HepG2 (cell line): ENCODE data around the gene ABCA4. TPM values are rescaled to one million over a fixed set of nuclear protein-coding genes. Genes with fewer than 3 reads are reported as not detected.

Source experiments
- BHLHE40 ChIP-seq: IDR thresholded peaks from 2 replicates; pipeline ENCODE4 v1.6.1; 2011; ENCODE audit warnings: low read length, improper control_type of control experiment
- ELK4 ChIP-seq: sonication (generic); formaldehyde crosslinking; IDR thresholded peaks from 2 replicates; pipeline ENCODE4 v1.9.0; 2021; ENCODE audit warnings: missing genetic modification reagents, borderline replicate concordance
- EP300 ChIP-seq, 3 experiments: sonication (generic) in 1 of 3; formaldehyde crosslinking in 1 of 3; IDR thresholded peaks; 2 replicates each; pipeline versions ENCODE4 v1.5.1 to v1.6.1; 2011 to 2020; ENCODE audit warnings: low read depth in 2 of 3, low read length in 2 of 3, borderline replicate concordance in 1 of 3, improper control_type of control experiment in 1 of 3, mild to moderate bottlenecking in 1 of 3, missing genetic modification reagents in 1 of 3, moderate library complexity in 1 of 3
- FOXA1 ChIP-seq, 2 experiments: fragments of 450-650 bp in 1 of 2; sonication (generic) in 1 of 2; formaldehyde crosslinking in 1 of 2; IDR thresholded peaks; 2 replicates each; pipeline versions ENCODE4 v1.4.0 to v1.6.1; 2016 to 2020; ENCODE audit warnings: missing genetic modification reagents in 1 of 2
- FOXC1 ChIP-seq: sonication (generic); formaldehyde crosslinking; IDR thresholded peaks from 2 replicates; pipeline ENCODE4 v1.8.0; 2022; ENCODE audit warnings: mild to moderate bottlenecking, missing genetic modification reagents, borderline replicate concordance
- GABPA ChIP-seq, 2 experiments: IDR thresholded peaks; 2 replicates each; pipeline ENCODE4 v1.6.1; 2011 to 2016; ENCODE audit warnings: low read depth in 2 of 2, low read length in 1 of 2, missing biosample characterization in 1 of 2, missing genetic modification characterization in 1 of 2
- HOXA9 ChIP-seq: sonication (generic); formaldehyde crosslinking; IDR thresholded peaks from 2 replicates; pipeline ENCODE4 v1.8.1; 2022; ENCODE audit warnings: missing genetic modification reagents, mild to moderate bottlenecking, moderate library complexity, borderline replicate concordance
- IRF1 ChIP-seq: sonication (generic); formaldehyde crosslinking; IDR thresholded peaks from 2 replicates; pipeline ENCODE4 v1.4.0; 2020; ENCODE audit warnings: low read depth, mild to moderate bottlenecking, missing genetic modification reagents
- KLF11 ChIP-seq: IDR thresholded peaks from 2 replicates; pipeline ENCODE4 v1.6.1; 2016; ENCODE audit warnings: missing compliant biosample characterization
- MAFK ChIP-seq, 2 experiments: IDR thresholded peaks in 1 of 2; conservative IDR thresholded peaks in 1 of 2; 2 replicates each; pipeline ENCODE4 v1.6.1; 2011; ENCODE audit warnings: improper control_type of control experiment in 2 of 2, low read length in 2 of 2
- MED8 ChIP-seq: sonication (generic); formaldehyde crosslinking; IDR thresholded peaks from 2 replicates; pipeline ENCODE4 v1.8.1; 2023; ENCODE audit warnings: mild to moderate bottlenecking, missing genetic modification reagents; ENCODE audit not compliant: insufficient replicate concordance
- MXD1 ChIP-seq: sonication (generic); formaldehyde crosslinking; IDR thresholded peaks from 2 replicates; pipeline ENCODE4 v1.4.0; 2020; ENCODE audit warnings: mild to moderate bottlenecking, missing genetic modification reagents
- MYPOP ChIP-seq: sonication (generic); formaldehyde crosslinking; IDR thresholded peaks from 2 replicates; pipeline ENCODE4 v1.8.1; 2023; ENCODE audit warnings: mild to moderate bottlenecking, moderate library complexity, missing genetic modification reagents
- RORA ChIP-seq: sonication (generic); formaldehyde crosslinking; IDR thresholded peaks from 2 replicates; pipeline ENCODE4 v1.5.0; 2020; ENCODE audit warnings: mild to moderate bottlenecking, missing genetic modification reagents, moderate library complexity
- ZBTB1 ChIP-seq: sonication (generic); formaldehyde crosslinking; IDR thresholded peaks from 2 replicates; pipeline ENCODE4 v1.4.0; 2020; ENCODE audit warnings: missing genetic modification reagents, borderline replicate concordance
- ZBTB25 ChIP-seq: IDR thresholded peaks from 2 replicates; pipeline ENCODE4 v1.6.1; 2018; ENCODE audit warnings: missing genetic modification reagents
- ZNF572 ChIP-seq: sonication (generic); formaldehyde crosslinking; IDR thresholded peaks from 2 replicates; pipeline ENCODE4 v1.5.1; 2020; ENCODE audit warnings: mild to moderate bottlenecking, missing genetic modification reagents
- ZNF878 ChIP-seq: sonication (generic); formaldehyde crosslinking; IDR thresholded peaks from 2 replicates; pipeline ENCODE4 v1.8.1; 2023; ENCODE audit warnings: mild to moderate bottlenecking, missing genetic modification reagents, moderate library complexity
- ZUFSP ChIP-seq: sonication (generic); formaldehyde crosslinking; IDR thresholded peaks from 2 replicates; pipeline ENCODE4 v1.9.0; 2021; ENCODE audit warnings: missing genetic modification reagents, mild to moderate bottlenecking, borderline replicate concordance
- polyA plus RNA-seq, 8 experiments: library from polyadenylated mRNA; depleted of rRNA in 3 of 8; stranded (reverse) in 7 of 8; unstranded in 1 of 8; fragments of >200 nt; fragmentation: Illumina TruSeq in 4 of 8; extraction: Trizol in 4 of 8; gene quantifications; 2 replicates each; pipeline versions ENCODE4 v1.2.1 to v1.2.3, GENCODE V29; 2011 to 2016; ENCODE audit warnings: low read depth in 4 of 8, missing spikeins in 1 of 8, mixed read lengths in 1 of 8; ENCODE audit not compliant: insufficient read depth in 1 of 8
- total RNA-seq, 5 experiments: library from RNA; depleted of rRNA; stranded (reverse); fragments of >200 nt; fragmentation: Illumina TruSeq; extraction: Trizol; gene quantifications; 2 replicates each; pipeline ENCODE4 v1.2.3, GENCODE V29; 2016; ENCODE audit warnings: low read depth in 1 of 5

The ABCA4 gene
- total and polyA plus RNA-seq, 2 of the 13 experiments (the other 11 are each of a cell fraction or from before 2014, with no cell fraction given) = 0.24 to 0.67 TPM

- TF ChIP-seq MYPOP (no peak), RORA (CRISPR knock-in tag) (no peak), IRF1 (CRISPR knock-in tag) (no peak), ZBTB25 (CRISPR knock-in tag) (no peak), ZBTB1 (no peak), ZNF878 (CRISPR knock-in tag) (no peak), GABPA (IDR thresholded peaks at IDR 0.05; ENCODE audit: low read depth, low read length) (no peak), GABPA (CRISPR knock-in tag; IDR thresholded peaks at IDR 0.05; ENCODE audit: low read depth) (peak; percentile 73), MXD1 (CRISPR knock-in tag) (no peak), ZUFSP (CRISPR knock-in tag) (no peak), ELK4 (CRISPR knock-in tag) (no peak), EP300 (IDR thresholded peaks at IDR 0.05; ENCODE audit: low read depth in 2 of 2, low read length in 2 of 2) (peak in 1 of 2 experiments; percentile 63; a peak in 2 of 4 replicates), EP300 (CRISPR knock-in tag; IDR thresholded peaks at IDR 0.05; ENCODE audit: borderline replicate concordance) (no peak; the same call in 1 of the 2 replicates), MED8 (CRISPR knock-in tag) (peak; percentile 33), FOXC1 (CRISPR knock-in tag) (no peak), ZNF572 (CRISPR knock-in tag) (no peak), HOXA9 (CRISPR knock-in tag) (no peak), BHLHE40 (no peak), KLF11 (CRISPR knock-in tag) (no peak), MAFK (conservative IDR thresholded peaks at IDR 0.05 in 1 of 2, IDR thresholded peaks at IDR 0.05 in 1 of 2; ENCODE audit: low read length in 2 of 2) (peak; percentile 37 to 49; a peak in 3 of 4 replicates), FOXA1 (IDR thresholded peaks at IDR 0.05) (no peak), FOXA1 (CRISPR knock-in tag; IDR thresholded peaks at IDR 0.05) (peak; percentile 84)
Observed at GRCh38 chr1:94068999-94069918, 51.7 kb downstream of the ABCA4 start (continued).
